ENCODE measurements around the gene UFSP2. TPM values are rescaled to one million over a fixed set of nuclear protein-coding genes. Genes with fewer than 3 reads are reported as not detected.

UFSP2 gene
- total RNA-seq, 1 donor from 2014 or later = 38.0 TPM

DNA sequence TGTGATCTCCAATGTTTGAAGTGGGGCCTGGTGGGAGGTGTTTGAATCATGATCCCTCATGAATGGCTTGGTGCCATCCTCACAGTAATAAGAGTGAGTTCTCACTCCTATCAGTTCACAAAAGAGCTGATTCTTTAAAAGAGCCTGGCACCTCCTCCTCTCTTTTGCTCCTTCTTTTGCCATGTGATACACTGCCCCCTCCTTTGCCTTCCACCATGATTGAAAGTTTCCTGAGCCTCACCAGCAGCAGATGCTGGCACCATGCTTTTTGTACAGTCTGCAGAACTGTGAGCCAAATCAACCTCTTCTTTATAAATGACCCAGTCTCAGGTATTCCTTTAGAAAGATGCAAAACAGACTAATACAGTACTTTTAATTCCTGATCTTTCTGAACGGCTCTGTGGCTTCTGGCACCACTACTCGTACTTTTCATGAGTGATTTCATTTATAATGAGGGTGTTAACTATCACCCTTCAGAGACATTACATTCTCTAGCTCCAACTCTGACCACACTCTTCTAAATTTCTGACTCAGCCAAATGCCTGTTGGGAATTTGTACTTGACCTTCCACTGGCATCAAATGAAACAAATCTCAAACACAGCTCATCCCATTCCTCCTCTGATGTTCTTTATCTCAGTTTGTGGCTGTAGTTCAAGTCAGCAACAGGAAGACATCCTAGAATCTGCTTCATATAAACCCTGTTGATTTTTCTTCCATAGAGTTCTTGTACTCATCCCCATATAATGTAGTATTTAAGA, 4.2 kb downstream of the UFSP2 start:
- TF ChIP-seq, protein P1, sequence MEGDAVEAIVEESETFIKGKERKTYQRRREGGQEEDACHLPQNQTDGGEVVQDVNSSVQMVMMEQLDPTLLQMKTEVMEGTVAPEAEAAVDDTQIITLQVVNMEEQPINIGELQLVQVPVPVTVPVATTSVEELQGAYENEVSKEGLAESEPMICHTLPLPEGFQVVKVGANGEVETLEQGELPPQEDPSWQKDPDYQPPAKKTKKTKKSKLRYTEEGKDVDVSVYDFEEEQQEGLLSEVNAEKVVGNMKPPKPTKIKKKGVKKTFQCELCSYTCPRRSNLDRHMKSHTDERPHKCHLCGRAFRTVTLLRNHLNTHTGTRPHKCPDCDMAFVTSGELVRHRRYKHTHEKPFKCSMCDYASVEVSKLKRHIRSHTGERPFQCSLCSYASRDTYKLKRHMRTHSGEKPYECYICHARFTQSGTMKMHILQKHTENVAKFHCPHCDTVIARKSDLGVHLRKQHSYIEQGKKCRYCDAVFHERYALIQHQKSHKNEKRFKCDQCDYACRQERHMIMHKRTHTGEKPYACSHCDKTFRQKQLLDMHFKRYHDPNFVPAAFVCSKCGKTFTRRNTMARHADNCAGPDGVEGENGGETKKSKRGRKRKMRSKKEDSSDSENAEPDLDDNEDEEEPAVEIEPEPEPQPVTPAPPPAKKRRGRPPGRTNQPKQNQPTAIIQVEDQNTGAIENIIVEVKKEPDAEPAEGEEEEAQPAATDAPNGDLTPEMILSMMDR (IDR thresholded peaks at IDR 0.05; ENCODE audit: partially characterized antibody, unreplicated experiment) = no peak
- Mint-ChIP-seq H3K4me3 (ENCODE audit: unreplicated experiment) (no peak overlapping the region), H3K36me3 (ENCODE audit: unreplicated experiment) (no peaks in the 10 kb centered on the region), H3K4me1 (ENCODE audit: low read depth, unreplicated experiment) (peaks cover 8% of the 10 kb centered on the region), H3K27ac (ENCODE audit: unreplicated experiment) (no peak overlapping the region), H3K9me3 (ENCODE audit: unreplicated experiment) (peaks cover 11% of the 10 kb centered on the region), H3K27me3 (ENCODE audit: unreplicated experiment) (peaks cover 8% of the 10 kb centered on the region)
- DNase-seq = no peak

DNA sequence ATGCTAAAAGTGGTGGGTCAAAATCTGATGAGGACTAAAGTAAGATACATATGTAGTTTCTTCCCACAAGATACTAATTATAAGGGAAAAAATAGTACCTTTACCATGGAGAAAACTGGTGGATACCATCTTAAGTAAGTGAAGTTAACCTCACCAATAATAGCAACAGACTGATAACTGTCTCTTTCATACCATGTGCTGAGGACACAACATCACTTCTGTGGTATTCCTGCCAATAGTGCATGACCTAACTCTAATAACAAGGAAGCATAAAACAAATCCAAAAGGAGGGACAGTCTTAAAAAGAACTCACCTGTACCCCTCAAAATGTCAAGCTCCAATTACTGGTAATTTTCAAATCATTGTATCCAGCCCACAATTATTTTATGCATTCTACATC, 8.8 kb downstream of the UFSP2 start:
- Mint-ChIP-seq H3K4me3 (ENCODE audit: unreplicated experiment) (no peak overlapping the region), H3K9me3 (ENCODE audit: unreplicated experiment) (no peaks in the 10 kb centered on the region), H3K36me3 (ENCODE audit: unreplicated experiment) (no peaks in the 10 kb centered on the region), H3K27me3 (ENCODE audit: unreplicated experiment) (peaks cover 2% of the 10 kb centered on the region), H3K4me1 (ENCODE audit: low read depth, unreplicated experiment) (peaks cover 3% of the 10 kb centered on the region), H3K27ac (ENCODE audit: unreplicated experiment) (no peak overlapping the region)
- no peak for DNase-seq
- TF ChIP-seq, protein P1 (IDR thresholded peaks at IDR 0.05; ENCODE audit: partially characterized antibody, unreplicated experiment) = no peak

DNA sequence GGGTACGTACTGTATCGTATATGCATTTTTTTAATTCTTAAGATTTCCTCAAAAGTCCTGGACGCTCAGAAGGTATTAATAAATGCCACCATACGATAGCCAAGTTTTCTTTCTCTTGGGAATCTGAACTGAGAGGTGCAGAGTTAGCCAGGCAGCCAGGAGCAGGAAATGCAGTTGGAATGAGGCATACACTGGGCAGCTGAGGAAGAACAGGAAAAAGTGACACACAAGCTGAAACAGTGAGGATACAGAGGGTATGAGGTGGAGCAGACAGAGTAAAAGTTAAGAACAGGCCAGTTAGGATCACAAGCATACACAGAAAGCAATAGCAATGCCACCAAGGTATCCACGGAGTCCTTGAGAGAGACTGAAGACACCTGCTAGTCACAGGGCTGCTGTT, 13.4 kb downstream of the UFSP2 start:
- Mint-ChIP-seq H3K4me1 (ENCODE audit: low read depth, unreplicated experiment) (no peaks in the 10 kb centered on the region), H3K4me3 (ENCODE audit: unreplicated experiment) (no peak overlapping the region), H3K36me3 (ENCODE audit: unreplicated experiment) (peaks cover 4% of the 10 kb centered on the region), H3K9me3 (ENCODE audit: unreplicated experiment) (no peaks in the 10 kb centered on the region), H3K27ac (ENCODE audit: unreplicated experiment) (peak overlapping the region; percentile 74), H3K27me3 (ENCODE audit: unreplicated experiment) (peaks cover 2% of the 10 kb centered on the region)
- TF ChIP-seq, protein P1 (IDR thresholded peaks at IDR 0.05; ENCODE audit: partially characterized antibody, unreplicated experiment) = no peak
- no peak for DNase-seq

DNA sequence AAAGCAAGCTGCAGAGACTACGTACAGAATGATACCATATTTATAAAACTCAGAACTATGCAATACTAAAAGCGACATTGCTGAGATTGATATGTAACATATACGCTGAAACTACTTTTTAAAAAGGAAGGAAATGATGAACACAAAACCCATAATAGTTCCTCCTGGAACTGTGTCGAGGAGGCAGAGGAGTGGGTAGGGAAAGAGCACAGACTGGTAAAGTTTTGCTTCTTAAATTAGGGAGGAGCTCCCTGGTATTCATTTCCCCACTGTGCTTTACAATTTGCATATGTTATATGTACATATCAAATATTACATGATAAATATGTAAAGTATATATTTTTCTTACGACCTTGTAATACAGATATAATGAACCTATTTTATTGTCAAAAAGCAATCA, 13.9 kb downstream of the UFSP2 start:
- Mint-ChIP-seq H3K27ac (ENCODE audit: unreplicated experiment) (no peak overlapping the region), H3K4me1 (ENCODE audit: low read depth, unreplicated experiment) (no peaks in the 10 kb centered on the region), H3K36me3 (ENCODE audit: unreplicated experiment) (peaks cover 4% of the 10 kb centered on the region), H3K27me3 (ENCODE audit: unreplicated experiment) (peaks cover 2% of the 10 kb centered on the region), H3K9me3 (ENCODE audit: unreplicated experiment) (no peaks in the 10 kb centered on the region), H3K4me3 (ENCODE audit: unreplicated experiment) (no peak overlapping the region)
- no peak for DNase-seq
- TF ChIP-seq, protein P1 (IDR thresholded peaks at IDR 0.05; ENCODE audit: partially characterized antibody, unreplicated experiment) = no peak

DNA sequence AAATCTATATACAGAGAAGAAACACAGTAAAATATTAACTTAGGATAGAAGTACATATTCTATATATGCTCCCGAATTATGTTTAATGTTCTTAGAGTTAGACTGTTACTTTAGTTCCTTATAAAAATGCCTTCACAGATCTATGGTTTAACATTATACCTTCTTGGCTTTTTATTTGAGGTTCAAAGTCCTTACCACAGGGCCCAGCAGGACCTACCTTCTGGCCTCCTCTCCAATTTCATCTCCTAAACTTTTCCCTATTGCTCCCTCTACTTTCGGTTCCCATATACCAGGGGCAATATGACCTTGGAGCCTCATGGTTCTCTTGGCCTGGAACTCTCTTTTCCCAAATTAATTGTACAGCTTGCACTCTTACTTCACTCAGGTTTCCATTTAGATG, 17.3 kb downstream of the UFSP2 start:
- Mint-ChIP-seq H3K4me1 (ENCODE audit: low read depth, unreplicated experiment) (peaks cover 4% of the 10 kb centered on the region), H3K9me3 (ENCODE audit: unreplicated experiment) (peaks cover 2% of the 10 kb centered on the region), H3K27ac (ENCODE audit: unreplicated experiment) (no peak overlapping the region), H3K4me3 (ENCODE audit: unreplicated experiment) (no peak overlapping the region), H3K27me3 (ENCODE audit: unreplicated experiment) (peaks cover 2% of the 10 kb centered on the region), H3K36me3 (ENCODE audit: unreplicated experiment) (peaks cover 4% of the 10 kb centered on the region)
- no peak for DNase-seq
- TF ChIP-seq, protein P1 (IDR thresholded peaks at IDR 0.05; ENCODE audit: partially characterized antibody, unreplicated experiment) = no peak

Data from glutamatergic neuron (in vitro differentiated cells).